ENCODE data around the gene PLXNA2.

Gene PLXNA2

DNA sequence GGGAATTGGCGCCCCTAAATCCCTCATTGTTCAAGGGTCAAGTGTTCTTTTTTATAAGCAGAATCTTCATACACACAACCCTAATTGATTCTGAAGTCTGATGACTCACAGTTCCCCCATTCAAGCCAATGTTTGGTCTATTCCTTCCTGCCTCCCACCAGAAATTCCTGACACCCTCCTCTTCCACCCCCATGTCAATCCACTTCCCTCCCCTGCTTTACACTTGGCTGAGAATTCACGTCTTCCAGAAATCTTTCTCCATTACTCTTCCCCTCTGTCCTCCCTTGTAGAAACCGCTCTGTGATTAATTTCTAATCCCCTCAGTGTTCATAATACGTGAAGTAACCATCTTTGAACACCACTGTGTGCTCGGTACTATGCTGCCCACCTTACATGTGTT is 257.0 kb downstream of the PLXNA2 start:
- no peak overlapping the region for H3K4me3 ChIP-seq (replicated peaks; ENCODE audit: low read depth, low read length)
- DNase-seq (ENCODE audit: low read depth) = peak; percentile 25
- TF ChIP-seq CTCF (IDR thresholded peaks at IDR 0.05; ENCODE audit: low read length, missing control alignments) = no peak

- no peak for TF ChIP-seq CTCF (IDR thresholded peaks at IDR 0.05; ENCODE audit: low read length, missing control alignments)
- H3K4me3 ChIP-seq (replicated peaks; ENCODE audit: low read depth, low read length) = no peak overlapping the region
- no peak for DNase-seq (ENCODE audit: low read depth)
These were observed 258.2 kb downstream of the PLXNA2 start for GRCh38 chr1:207985996-207986395.

DNA sequence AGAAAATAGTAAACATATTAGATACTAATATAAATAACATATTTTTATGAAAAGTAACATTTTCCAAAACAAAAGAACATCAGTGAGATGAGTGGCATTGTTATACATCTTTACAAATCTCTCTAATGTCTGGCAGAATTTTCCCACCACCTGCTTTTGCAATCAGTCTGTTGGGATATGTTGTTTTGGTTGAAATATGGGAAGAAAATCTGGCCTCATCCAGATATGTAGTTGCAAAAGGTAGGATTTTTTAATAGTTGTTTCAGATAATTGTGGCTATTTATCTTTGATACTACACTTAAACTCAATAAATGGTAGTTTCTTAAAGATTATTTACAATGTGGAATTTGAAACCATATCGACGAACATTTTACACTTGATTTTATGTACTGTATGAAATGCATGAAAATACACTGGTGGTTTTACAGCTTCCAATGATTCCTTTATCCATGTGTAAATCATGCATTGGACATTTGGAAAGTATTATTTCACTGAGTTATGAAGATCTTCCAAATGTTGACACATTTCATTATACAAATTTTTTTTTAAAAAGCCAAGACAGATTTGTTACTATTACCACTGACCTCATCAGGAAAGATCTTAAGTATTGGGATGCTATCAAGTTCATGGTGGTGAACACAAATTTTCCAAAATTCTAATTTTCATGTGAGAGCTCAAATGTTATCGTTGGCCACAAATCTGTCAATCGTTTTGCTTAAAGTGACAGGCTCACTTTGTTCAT is 259.2 kb downstream of the PLXNA2 start:
- TF ChIP-seq CTCF (IDR thresholded peaks at IDR 0.05; ENCODE audit: low read length, missing control alignments) = no peak
- DNase-seq (ENCODE audit: low read depth) = no peak
- H3K4me3 ChIP-seq (replicated peaks; ENCODE audit: low read depth, low read length) = no peak overlapping the region

DNA sequence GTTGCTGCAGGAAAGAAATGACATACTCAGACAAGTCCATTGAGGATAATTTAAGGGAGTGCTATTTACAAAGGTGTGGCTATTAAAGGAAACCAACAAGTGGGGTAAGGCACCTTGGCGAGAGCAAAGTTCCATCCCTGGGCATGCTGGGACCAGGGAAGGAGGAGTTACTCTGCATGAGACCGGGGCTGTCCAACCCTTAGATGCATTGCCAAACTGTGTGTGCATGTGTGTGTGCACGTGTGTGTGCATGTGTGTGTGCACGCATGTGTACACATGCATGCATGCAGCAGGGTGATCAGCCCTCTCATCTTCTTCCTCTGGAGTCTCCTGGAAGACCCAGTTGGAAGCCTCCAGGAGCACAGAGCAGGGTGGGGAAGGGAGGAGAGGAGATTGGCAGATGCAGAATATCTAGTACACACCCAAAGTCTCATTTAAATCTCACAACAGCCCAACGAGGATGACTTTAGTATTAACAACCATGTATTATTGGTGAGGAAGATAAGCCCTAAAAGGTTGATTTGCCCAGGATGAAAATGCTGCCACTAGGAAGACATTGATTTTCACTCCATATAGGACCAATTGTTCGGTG is 261.0 kb downstream of the PLXNA2 start:
- TF ChIP-seq CTCF (IDR thresholded peaks at IDR 0.05; ENCODE audit: low read length, missing control alignments) = no peak
- DNase-seq (ENCODE audit: low read depth) = no peak
- no peak overlapping the region for H3K4me3 ChIP-seq (replicated peaks; ENCODE audit: low read depth, low read length)

DNA sequence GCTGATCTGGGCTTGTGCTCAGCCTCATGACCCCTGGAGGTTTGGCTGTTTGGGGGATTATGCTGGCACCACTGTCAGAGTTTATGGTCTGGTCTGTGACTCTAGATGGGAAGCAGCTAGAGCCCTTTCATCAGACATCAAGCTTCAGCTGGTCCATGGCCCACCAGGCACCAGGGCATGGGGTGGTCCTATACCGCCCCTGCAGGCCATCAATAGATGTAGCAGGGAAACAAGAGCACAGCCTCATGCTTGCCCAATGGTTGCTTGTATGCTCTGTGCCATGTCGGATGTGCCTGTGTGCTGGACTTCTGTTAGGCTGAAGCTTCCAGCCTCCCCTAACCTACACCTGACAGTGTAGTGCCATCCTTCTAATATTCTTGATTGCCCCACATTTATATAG is 262.2 kb downstream of the PLXNA2 start:
- no peak overlapping the region for H3K4me3 ChIP-seq (replicated peaks; ENCODE audit: low read depth, low read length)
- peak; percentile 49 for TF ChIP-seq CTCF (IDR thresholded peaks at IDR 0.05; ENCODE audit: low read length, missing control alignments)
- no peak for DNase-seq (ENCODE audit: low read depth)

GRCh38 chr1:207978441-207978840 is 265.7 kb downstream of the PLXNA2 start:
- H3K4me3 ChIP-seq (replicated peaks; ENCODE audit: low read depth, low read length) = no peak overlapping the region
- DNase-seq (ENCODE audit: low read depth) = no peak
- no peak for TF ChIP-seq CTCF (IDR thresholded peaks at IDR 0.05; ENCODE audit: low read length, missing control alignments)

DNA sequence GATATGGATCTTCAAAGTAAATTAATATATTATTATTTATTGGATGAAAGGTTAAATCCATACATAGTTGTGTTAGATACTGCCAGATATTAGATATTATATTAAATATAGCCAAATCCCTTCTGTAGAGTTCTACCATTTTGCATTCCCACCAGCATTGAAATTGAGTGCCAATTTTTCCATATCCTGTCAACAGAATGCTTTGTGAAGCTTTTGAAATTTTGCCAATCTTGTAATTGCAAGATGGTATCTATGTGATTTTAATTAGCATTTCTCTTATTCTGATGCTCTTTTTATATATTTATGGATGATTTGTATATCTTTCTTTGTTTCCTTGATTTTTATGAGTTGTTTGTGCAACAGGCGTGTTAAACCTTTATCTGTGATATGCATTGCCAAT is 266.3 kb downstream of the PLXNA2 start:
- no peak overlapping the region for H3K4me3 ChIP-seq (replicated peaks; ENCODE audit: low read depth, low read length)
- TF ChIP-seq CTCF (IDR thresholded peaks at IDR 0.05; ENCODE audit: low read length, missing control alignments) = no peak
- no peak for DNase-seq (ENCODE audit: low read depth)
